Stimulated activated CD8-positive, alpha-beta memory T cell treated with anti-CD3 and anti-CD28 coated beads, Interleukin-15, amount 100 ng/mL, for 48 hours (primary cell): ENCODE results near the gene COL4A2.

ENCODE experiments used
- DNase-seq, 2 donors: peaks; one replicate each; pipeline ENCODE4 v3.0.0-alpha.2; 2020; ENCODE audit warnings: low read depth in 2 of 2

Gene COL4A2

GRCh38 chr13:110290153-110290552, 16.9 kb upstream of the COL4A2 start:
- no peak for DNase-seq

DNA sequence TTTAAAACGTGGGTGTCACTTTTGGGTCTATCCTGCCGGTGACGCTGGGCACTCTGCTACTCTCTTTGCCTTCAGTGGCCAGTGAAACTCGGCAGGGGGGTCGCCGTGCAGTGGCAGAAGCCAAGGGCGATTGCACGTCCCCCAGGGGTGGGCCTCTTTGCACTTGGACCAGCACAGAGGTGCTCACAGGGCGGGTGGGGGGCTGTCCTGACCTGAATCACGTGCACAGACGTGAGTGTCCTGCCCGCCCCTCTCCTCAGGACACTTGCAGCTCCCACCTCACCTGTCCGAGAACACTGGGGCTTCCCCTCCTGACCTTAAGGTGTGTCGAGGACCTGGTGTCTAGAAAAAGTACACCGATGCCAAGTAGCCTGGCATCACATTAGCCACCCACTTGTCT, 16.3 kb upstream of the COL4A2 start:
- DNase-seq: no peak

- DNase-seq: no peak
These were observed 15.8 kb upstream of the COL4A2 start for GRCh38 chr13:110291286-110291685.

GRCh38 chr13:110293037-110293436, 14.0 kb upstream of the COL4A2 start:
- no peak for DNase-seq

DNA sequence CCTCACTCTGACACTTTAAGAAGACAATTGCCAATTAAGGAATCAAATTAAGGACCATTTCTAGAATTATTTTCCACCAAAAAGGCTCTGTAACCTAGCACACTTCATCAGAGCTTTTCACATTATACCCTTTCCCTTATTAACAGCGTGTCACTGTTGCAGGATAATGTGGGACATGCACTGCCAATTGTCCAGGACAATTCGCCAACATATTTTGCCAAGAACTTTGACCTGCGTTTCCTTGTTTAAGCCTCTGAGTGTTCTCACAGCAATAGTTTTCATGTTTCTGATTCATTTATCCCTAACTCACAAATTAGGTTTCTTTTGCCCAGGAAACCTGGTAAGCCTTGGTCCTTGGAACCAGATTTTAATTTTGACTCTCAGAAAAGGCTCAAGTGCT, 13.4 kb upstream of the COL4A2 start:
- DNase-seq: no peak

- no peak for DNase-seq
These were observed 12.9 kb upstream of the COL4A2 start for GRCh38 chr13:110294146-110294545.

- no peak for DNase-seq
These were observed 12.5 kb upstream of the COL4A2 start for GRCh38 chr13:110294622-110295021.

- no peak for DNase-seq
These were observed 10.1 kb upstream of the COL4A2 start for GRCh38 chr13:110297011-110297410.

DNA sequence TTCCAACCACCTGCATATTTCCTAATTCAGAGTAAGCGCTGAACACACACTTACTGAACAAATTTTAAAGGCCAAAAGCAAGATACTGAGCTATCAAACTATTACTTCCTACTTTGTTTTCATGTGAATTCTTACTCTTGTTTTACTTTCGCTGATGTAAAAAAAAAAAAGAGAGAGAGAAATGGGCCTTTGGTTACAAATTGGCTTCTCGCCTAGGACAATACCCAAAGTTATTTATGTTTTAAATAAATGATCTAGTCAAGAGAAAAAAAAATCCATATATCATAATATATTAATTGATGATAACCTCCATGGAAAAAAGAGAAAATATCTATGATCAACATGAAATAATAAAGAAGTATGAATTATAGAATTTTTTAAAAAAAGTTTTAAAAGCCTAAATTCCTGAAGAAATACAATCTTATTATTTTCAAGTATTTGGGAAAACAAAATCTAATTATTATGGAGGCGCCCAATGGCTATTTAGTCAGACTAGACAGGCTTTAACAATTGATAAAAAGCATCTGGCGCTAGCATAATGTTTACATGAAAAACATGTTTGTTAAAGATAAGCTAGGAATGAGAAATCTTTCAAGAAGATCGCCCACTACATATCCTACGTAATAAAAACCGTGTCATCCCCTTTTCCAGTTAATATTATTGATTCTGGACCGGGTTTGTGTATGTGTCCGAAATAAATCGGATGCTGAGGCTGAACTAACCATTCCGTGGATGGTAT, 9.1 kb upstream of the COL4A2 start:
- DNase-seq: no peak

DNA sequence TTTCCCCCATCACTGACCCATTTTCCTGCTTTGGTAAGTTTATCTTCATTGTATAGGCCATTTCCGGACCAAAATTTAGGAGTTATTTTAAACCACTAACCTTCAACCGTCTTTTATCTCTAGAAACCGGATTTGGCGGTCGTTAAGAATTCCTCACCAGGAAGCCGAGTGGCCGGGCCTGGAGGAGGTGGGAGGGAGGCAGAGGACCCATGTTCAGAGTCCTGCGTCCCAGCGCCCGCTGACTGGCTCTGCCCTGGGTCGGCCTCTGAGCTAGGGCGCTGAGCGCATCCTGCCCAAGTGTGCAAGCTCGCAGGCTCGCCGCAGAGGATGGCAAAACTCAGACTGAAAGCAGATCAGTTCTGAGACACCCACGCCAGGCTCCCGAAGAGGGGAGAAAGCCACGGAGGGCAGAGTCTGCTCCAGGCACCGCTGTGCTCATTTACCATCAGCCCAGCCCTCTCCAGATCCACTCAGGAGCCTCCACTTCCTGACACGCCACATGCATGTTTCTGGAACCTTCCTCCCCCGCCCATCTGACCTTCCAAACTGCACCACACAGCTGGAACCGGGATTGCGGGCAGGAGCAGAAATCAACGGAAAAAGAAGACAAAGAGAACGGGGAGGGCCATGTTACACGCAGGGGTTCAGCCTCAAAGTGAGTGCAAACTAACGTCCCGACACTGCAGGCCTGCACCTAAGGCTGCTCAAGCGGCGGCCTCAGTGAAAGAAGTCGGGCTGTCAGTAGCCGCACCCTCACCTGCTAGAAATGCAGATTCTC, 8.4 kb upstream of the COL4A2 start:
- peak; percentile 24 to 39 for DNase-seq

DNA sequence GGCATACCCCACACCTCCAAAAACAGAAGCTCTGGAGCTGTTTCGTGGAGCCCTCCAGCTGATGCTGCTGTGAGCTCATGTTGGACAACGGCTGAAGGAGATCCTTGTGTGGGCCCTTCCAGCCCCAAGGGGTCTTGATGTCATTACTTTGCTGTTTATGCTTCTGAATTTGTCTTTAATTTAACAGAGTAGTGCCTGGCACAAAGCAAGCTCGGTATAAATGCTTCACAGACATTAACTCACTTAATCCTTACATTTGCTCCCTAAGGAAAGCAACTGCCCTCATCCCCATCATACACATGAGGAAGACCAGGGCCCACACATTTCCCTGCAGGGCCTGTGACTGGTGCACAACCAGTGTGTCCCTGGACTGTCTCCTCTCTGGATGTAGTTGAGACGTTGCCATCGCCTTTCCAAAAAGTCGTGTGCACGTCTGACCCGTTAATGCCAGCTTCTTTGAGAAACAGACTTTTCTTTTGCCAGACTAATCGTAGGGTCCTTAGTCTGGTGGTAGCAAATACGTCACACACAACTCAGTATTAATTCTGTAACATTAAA, 7.7 kb upstream of the COL4A2 start:
- no peak for DNase-seq

- DNase-seq: no peak
These were observed 6.8 kb upstream of the COL4A2 start for GRCh38 chr13:110300090-110300815.

- DNase-seq: no peak
These were observed 6.0 kb upstream of the COL4A2 start for GRCh38 chr13:110301083-110301482.

GRCh38 chr13:110301606-110302553, 5.2 kb upstream of the COL4A2 start:
- no peak for DNase-seq

- DNase-seq: no peak
These were observed 4.1 kb upstream of the COL4A2 start for GRCh38 chr13:110302997-110303396.

DNA sequence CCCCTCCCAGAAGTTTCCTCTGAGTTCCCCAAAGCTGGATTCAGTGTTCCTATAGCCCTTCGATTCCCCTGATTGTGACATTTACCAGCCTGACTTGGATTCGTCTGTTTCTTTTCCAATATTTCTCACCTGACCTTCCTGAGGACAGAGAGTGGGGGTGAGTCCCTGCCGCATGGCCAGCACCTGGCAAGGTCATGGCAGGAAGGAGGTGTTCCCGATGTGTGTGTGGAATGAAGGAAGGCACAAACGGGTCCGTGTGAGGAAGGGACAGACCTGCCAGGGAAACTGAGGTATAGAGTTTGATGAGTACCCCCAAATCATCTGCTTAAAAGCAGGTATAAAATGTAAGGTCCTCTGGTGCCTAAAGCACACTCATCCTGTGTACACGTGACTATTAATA, 3.4 kb upstream of the COL4A2 start:
- no peak for DNase-seq

DNA sequence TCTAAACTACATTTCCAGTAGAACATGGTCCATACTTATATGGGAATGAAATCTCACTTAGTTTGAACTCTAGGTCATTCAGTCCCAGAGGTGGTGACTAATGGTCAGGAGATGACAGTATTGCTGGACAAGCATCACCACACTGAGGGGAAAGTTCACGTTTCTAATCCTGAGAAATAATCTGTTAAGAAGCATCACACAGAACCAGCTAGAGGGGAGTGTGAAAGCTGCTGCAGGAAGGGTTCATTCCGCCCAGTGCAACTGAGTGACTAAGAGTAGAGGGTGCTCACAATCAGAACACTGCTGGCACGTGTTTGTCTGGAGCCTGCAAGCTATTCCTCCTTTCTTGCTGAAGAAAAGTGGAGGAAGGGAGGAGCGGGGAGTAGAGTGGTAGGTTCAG, 2.8 kb upstream of the COL4A2 start:
- DNase-seq: no peak

DNA sequence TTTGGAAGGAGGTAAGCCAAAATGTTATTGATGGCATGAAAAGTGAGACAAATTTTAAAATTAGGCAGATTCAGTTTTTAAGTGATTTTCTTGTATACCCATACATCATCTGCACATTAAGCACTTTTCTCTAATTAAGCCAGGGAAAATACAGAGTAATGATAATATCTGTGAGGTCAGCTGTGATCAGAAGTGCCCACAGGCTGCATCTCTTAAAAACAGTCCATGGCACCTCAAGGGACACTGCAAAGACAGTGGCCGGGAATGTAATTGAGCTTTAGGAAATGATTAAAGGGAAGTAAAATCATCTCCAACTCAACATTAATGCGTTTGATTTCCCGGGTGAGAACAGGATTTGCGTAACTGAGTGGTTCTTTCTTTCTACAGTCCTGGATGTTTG, 2.1 kb upstream of the COL4A2 start:
- DNase-seq: no peak

DNA sequence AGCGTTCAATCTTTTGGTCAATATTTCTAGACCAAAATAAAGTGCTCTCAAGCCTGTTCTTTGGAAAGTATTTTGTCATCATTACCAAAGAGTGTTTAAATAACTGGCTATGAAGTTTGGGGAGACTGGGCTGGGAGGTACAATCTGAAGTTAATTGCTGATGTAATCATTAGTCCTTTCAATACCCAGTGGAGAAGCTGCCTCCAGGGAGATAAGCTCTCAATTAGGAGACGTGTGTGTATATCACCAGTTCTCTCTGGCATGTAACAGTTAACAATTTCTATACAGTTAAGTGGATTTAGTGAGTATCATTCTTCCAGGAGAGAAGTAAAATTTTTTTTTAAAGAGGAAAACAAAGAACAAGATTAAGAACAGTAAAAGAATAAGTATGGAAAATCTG, 1.5 kb upstream of the COL4A2 start:
- DNase-seq: no peak

DNA sequence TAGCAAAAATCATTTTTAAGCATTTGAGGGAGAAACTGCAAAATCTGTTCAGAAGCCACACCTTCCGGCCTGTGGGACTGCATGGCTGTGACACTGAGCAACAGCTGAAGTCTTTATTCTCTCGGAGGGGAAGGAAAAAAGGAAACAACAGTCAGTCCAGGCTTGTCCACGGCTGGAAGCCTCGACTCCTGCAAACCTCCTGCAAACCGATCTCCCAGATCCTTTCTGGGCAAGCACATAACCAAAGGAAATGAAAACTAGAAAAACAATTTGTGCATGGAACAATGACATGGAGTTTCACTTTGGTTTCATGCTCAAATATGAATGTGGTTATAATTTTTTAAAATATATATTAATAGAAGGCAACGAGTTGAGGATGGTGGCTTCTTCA, 1.1 kb upstream of the COL4A2 start:
- DNase-seq: no peak

DNA sequence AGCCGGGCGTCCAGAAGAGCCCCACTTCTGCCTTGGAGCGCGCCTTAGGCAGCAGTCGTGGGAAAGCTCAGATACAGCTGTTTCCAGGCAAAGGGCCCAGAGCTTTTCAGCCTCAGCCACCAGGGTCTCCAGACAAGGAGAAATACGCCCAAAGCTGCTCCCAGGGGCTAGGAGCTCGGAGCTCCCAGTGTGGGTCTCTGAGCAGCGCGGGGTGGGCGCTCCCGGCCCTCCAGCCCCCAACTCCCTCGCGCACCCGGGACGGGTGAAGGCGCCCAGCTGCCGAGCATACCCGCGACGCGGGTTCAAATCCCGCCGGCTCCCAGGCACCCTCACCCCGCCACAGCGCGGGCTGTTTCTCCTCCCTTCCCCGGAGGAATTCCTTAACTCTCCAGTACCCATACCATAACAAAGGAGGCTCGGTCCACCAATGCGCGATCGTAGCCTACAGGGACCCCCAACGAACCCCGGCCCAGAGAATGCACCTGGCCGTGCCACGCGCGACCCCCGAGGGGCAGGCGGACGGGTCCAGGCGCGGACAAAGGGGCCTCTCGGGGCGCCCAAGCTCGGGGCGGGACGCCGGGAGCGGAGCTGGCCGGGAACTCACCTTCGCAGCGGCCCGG, 634 bp upstream of the COL4A2 start:
- DNase-seq: no peak
